G401 (cell line): ENCODE results near the gene MUSTN1. TPM values are rescaled to one million over a fixed set of nuclear protein-coding genes. Genes with fewer than 3 reads are reported as not detected.

ENCODE experiments used
- DNase-seq: peaks from one replicate; pipeline ENCODE4 v3.0.0-alpha.2; 2015; ENCODE audit warnings: low spot score
- in situ Hi-C: cut with HindIII; loops from 2 replicates; pipeline ENCODE4 v1.10.0; 2016; ENCODE audit warnings: low sequenced_read_pairs, mixed read lengths
- total RNA-seq: library from RNA; depleted of rRNA; stranded (reverse); fragments of >200 nt; shearing (Covaris generic); gene quantifications from 2 replicates; pipeline ENCODE4 v1.2.3, GENCODE V29; 2014; rRNA removed

The MUSTN1 gene
- total RNA-seq, 1 experiment from 2014 or later, result not detected

GRCh38 chr3:52790741-52791140, 44.1 kb downstream of the MUSTN1 start:
- in situ Hi-C loops, result no loop called here
- DNase-seq, result no peak

GRCh38 chr3:52790337-52790736, 44.5 kb downstream of the MUSTN1 start:
- DNase-seq, result no peak
- in situ Hi-C loops, result no loop called here

- in situ Hi-C loops, result no loop called here
- no peak for DNase-seq
Measured at GRCh38 chr3:52789746-52790040, 45.1 kb downstream of the MUSTN1 start.

- in situ Hi-C loops, result no loop called here
- DNase-seq, result no peak
Measured at GRCh38 chr3:52788890-52789745, 45.7 kb downstream of the MUSTN1 start.

- DNase-seq, result peak; percentile 4
- in situ Hi-C loops, result no loop called here
Measured at GRCh38 chr3:52787672-52788625, 46.9 kb downstream of the MUSTN1 start.

- in situ Hi-C loops, result no loop called here
Measured at GRCh38 chr3:52787246-52787645, 47.6 kb downstream of the MUSTN1 start.

GRCh38 chr3:52786330-52787215, 48.2 kb downstream of the MUSTN1 start:
- in situ Hi-C loops, result no loop called here
- DNase-seq, result no peak

More at GRCh38 chr3:52787246-52787645, 47.6 kb downstream of the MUSTN1 start:
- no peak for DNase-seq

- DNase-seq, result no peak
- in situ Hi-C loops, result no loop called here
Measured at GRCh38 chr3:52784931-52785590, 49.8 kb downstream of the MUSTN1 start.

GRCh38 chr3:52784021-52784621, 50.7 kb downstream of the MUSTN1 start:
- in situ Hi-C loops, result no loop called here
- no peak for DNase-seq

- no peak for DNase-seq
- in situ Hi-C loops, result no loop called here
Measured at GRCh38 chr3:52783211-52783555, 51.6 kb downstream of the MUSTN1 start.

Other genes with a start within 250 kb of the MUSTN1 start
- 21.6 and 38.4 TPM in 2 replicates for gene PBRM1, start 149.1 kb downstream of the MUSTN1 start, total RNA-seq
- gene GNL3, start 149.0 kb downstream of the MUSTN1 start, total RNA-seq, result 127 and 216 TPM in 2 replicates
- gene GLT8D1, start 129.2 kb downstream of the MUSTN1 start, total RNA-seq, result 77.8 and 104 TPM in 2 replicates
- gene SPCS1, start 128.9 kb downstream of the MUSTN1 start, total RNA-seq, result 80.3 and 99.9 TPM in 2 replicates
- gene NEK4, start 64.1 kb downstream of the MUSTN1 start, total RNA-seq, result 34.1 and 40.7 TPM in 2 replicates
- not detected in 2 replicates for gene ITIH1, start 57.4 kb downstream of the MUSTN1 start, total RNA-seq
- not detected in 2 replicates for gene ITIH3, start 40.2 kb downstream of the MUSTN1 start, total RNA-seq
- 0.18 and 0.68 TPM in 2 replicates for gene ITIH4, start 4.3 kb downstream of the MUSTN1 start, total RNA-seq
- gene STIMATE, start 62.5 kb upstream of the MUSTN1 start, total RNA-seq, result 6.4 and 8.9 TPM in 2 replicates
- 1.2 and 3.6 TPM in 2 replicates for gene SFMBT1, start 211.1 kb upstream of the MUSTN1 start, total RNA-seq